ENCODE results near the gene AP2A2.
A peak's percentile ranks its signal among the peaks of the same experiment; 100 is the strongest.

AP2A2 gene

GRCh38 chr11:1043563-1044096 is 118.0 kb downstream of the AP2A2 start:
- Mint-ChIP-seq H3K27ac (no peak overlapping the region), H3K9me3 (no peaks in the 10 kb centered on the region), H3K27me3 (peaks cover 25% of the 10 kb centered on the region), H3K36me3 (no peaks in the 10 kb centered on the region), H3K4me3 (no peak overlapping the region), H3K4me1 (no peaks in the 10 kb centered on the region)
- no peak for DNase-seq
- CTCF ChIA-PET = no interaction called here

GRCh38 chr11:1044160-1044559 is 118.5 kb downstream of the AP2A2 start:
- Mint-ChIP-seq H3K27ac (no peak overlapping the region), H3K27me3 (peaks cover 29% of the 10 kb centered on the region), H3K9me3 (no peaks in the 10 kb centered on the region), H3K4me3 (no peak overlapping the region), H3K36me3 (no peaks in the 10 kb centered on the region), H3K4me1 (no peaks in the 10 kb centered on the region)
- no peak for DNase-seq
- CTCF ChIA-PET = no interaction called here

- Mint-ChIP-seq H3K9me3 (no peaks in the 10 kb centered on the region), H3K4me1 (peaks cover 2% of the 10 kb centered on the region), H3K27ac (no peak overlapping the region), H3K36me3 (no peaks in the 10 kb centered on the region), H3K4me3 (no peak overlapping the region), H3K27me3 (peaks cover 43% of the 10 kb centered on the region)
- DNase-seq = no peak
- CTCF ChIA-PET = no interaction called here
Measured at GRCh38 chr11:1047595-1048156, 122.0 kb downstream of the AP2A2 start.

- no peak overlapping the region for H3K4me3 Mint-ChIP-seq
- peaks cover 2% of the 10 kb centered on the region for H3K4me1 Mint-ChIP-seq
- no peaks in the 10 kb centered on the region for H3K36me3 Mint-ChIP-seq
- H3K9me3 Mint-ChIP-seq = no peaks in the 10 kb centered on the region
- H3K27me3 Mint-ChIP-seq = peaks cover 43% of the 10 kb centered on the region
- no peak overlapping the region for H3K27ac Mint-ChIP-seq
- DNase-seq = no peak
- CTCF ChIA-PET = no interaction called here
Measured at GRCh38 chr11:1048375-1049070, 122.9 kb downstream of the AP2A2 start.

GRCh38 chr11:1049071-1049405 is 123.4 kb downstream of the AP2A2 start:
- DNase-seq = no peak
- Mint-ChIP-seq H3K27ac (no peak overlapping the region), H3K9me3 (no peaks in the 10 kb centered on the region), H3K4me1 (peaks cover 2% of the 10 kb centered on the region), H3K4me3 (no peak overlapping the region), H3K36me3 (no peaks in the 10 kb centered on the region), H3K27me3 (peaks cover 40% of the 10 kb centered on the region)
- CTCF ChIA-PET = no interaction called here

- CTCF ChIA-PET = interaction anchor here (3.4 kb wide), 1 partner anchor 201 kb away, joined by 39 read pairs; no protein-coding TSS in a partner anchor
- Mint-ChIP-seq H3K27me3 (peaks cover 36% of the 10 kb centered on the region), H3K36me3 (no peaks in the 10 kb centered on the region), H3K4me1 (peaks cover 2% of the 10 kb centered on the region), H3K9me3 (no peaks in the 10 kb centered on the region), H3K27ac (no peak overlapping the region), H3K4me3 (no peak overlapping the region)
- no peak for DNase-seq
Measured at GRCh38 chr11:1049431-1049891, 123.8 kb downstream of the AP2A2 start.

- Mint-ChIP-seq H3K27me3 (peaks cover 35% of the 10 kb centered on the region), H3K27ac (no peak overlapping the region), H3K4me3 (no peak overlapping the region), H3K36me3 (no peaks in the 10 kb centered on the region), H3K9me3 (no peaks in the 10 kb centered on the region), H3K4me1 (peaks cover 2% of the 10 kb centered on the region)
- CTCF ChIA-PET = interaction anchor here (0.6 to 3.4 kb wide), 2 partner anchors 195 to 202 kb away, joined by 3 to 39 read pairs; no protein-coding TSS in a partner anchor
- DNase-seq = no peak
Measured at GRCh38 chr11:1049911-1050580, 124.4 kb downstream of the AP2A2 start.

- no peaks in the 10 kb centered on the region for H3K9me3 Mint-ChIP-seq
- peaks cover 35% of the 10 kb centered on the region for H3K27me3 Mint-ChIP-seq
- no peaks in the 10 kb centered on the region for H3K36me3 Mint-ChIP-seq
Measured at GRCh38 chr11:1050581-1051355, 125.1 kb downstream of the AP2A2 start.

GRCh38 chr11:1051356-1052132 is 125.9 kb downstream of the AP2A2 start:
- Mint-ChIP-seq H3K36me3 (no peaks in the 10 kb centered on the region), H3K4me3 (no peak overlapping the region), H3K4me1 (peaks cover 2% of the 10 kb centered on the region), H3K9me3 (no peaks in the 10 kb centered on the region), H3K27me3 (peaks cover 32% of the 10 kb centered on the region), H3K27ac (no peak overlapping the region)
- DNase-seq = no peak
- CTCF ChIA-PET = interaction anchor here (0.6 to 3.4 kb wide), 5 partner anchors 9 to 211 kb away, joined by 3 to 39 read pairs (median 5); no protein-coding TSS in a partner anchor

More at GRCh38 chr11:1050581-1051355, 125.1 kb downstream of the AP2A2 start:
- CTCF ChIA-PET = interaction anchor here (0.6 to 3.4 kb wide), 6 partner anchors 8 to 210 kb away, joined by 3 to 39 read pairs (median 4); no protein-coding TSS in a partner anchor
- Mint-ChIP-seq H3K27ac (no peak overlapping the region), H3K4me3 (no peak overlapping the region), H3K4me1 (peaks cover 2% of the 10 kb centered on the region)
- DNase-seq = peak; percentile 83

GRCh38 chr11:1052133-1053011 is 126.7 kb downstream of the AP2A2 start:
- CTCF ChIA-PET = interaction anchor here (0.9 to 3.4 kb wide), 4 partner anchors 10 to 212 kb away, joined by 3 to 39 read pairs (median 6); no protein-coding TSS in a partner anchor
- no peak overlapping the region for H3K27ac Mint-ChIP-seq
- H3K4me1 Mint-ChIP-seq = peaks cover 2% of the 10 kb centered on the region
- no peaks in the 10 kb centered on the region for H3K36me3 Mint-ChIP-seq
- no peaks in the 10 kb centered on the region for H3K9me3 Mint-ChIP-seq
- peaks cover 31% of the 10 kb centered on the region for H3K27me3 Mint-ChIP-seq
- no peak overlapping the region for H3K4me3 Mint-ChIP-seq
- DNase-seq = no peak

GRCh38 chr11:1053121-1053901 is 127.6 kb downstream of the AP2A2 start:
- Mint-ChIP-seq H3K9me3 (no peaks in the 10 kb centered on the region), H3K27ac (no peak overlapping the region), H3K36me3 (no peaks in the 10 kb centered on the region), H3K4me3 (no peak overlapping the region), H3K27me3 (peaks cover 21% of the 10 kb centered on the region), H3K4me1 (peaks cover 2% of the 10 kb centered on the region)
- no peak for DNase-seq
- CTCF ChIA-PET = interaction anchor here (1.2 kb wide), 1 partner anchor 206 kb away, joined by 3 read pairs; no protein-coding TSS in a partner anchor

All from activated naive CD4-positive, alpha-beta T cell treated with anti-CD3 and anti-CD28 coated beads, Interleukin-2, amount 10 ng/mL, durations not matched to agents 7 days and 5 days (primary cell).